ENCODE data around the gene SP6. TPM values are rescaled to one million over a fixed set of nuclear protein-coding genes. Genes with fewer than 3 reads are reported as not detected.

Gene SP6
- total and polyA plus RNA-seq, 2 of the 8 experiments (the other 6 are each of a cell fraction or from before 2014, with no cell fraction given): 1.2 to 1.5 TPM

- Histone ChIP-seq H3K9ac (replicated peaks in 1 of 4; ENCODE audit: extremely low read depth in 1 of 4, low read depth in 3 of 4, low read length in 3 of 4) (no peak overlapping the region), H3K4me2 (ENCODE audit: insufficient read depth in 1 of 2, low read depth in 2 of 2, low read length in 2 of 2) (no peak overlapping the region), H4K8ac (ENCODE audit: extremely low read depth, insufficient read depth, low read length) (peak overlapping the region; percentile 51; the same call in 1 of the 2 replicates), H4K91ac (replicated peaks; ENCODE audit: insufficient read length, low read length) (no peak overlapping the region), H3K18ac (ENCODE audit: extremely low read depth, low read length) (no peak overlapping the region), H2BK5ac (ENCODE audit: low read depth, low read length) (no peak overlapping the region), H3K79me2 (ENCODE audit: control insufficient read depth in 1 of 2, insufficient read depth in 2 of 2, low read length in 2 of 2) (no peaks in the 10 kb centered on the region), H3K4ac (replicated peaks; ENCODE audit: insufficient read length, low read depth, low read length) (no peak overlapping the region), H2AFZ (ENCODE audit: low read length) (no peak overlapping the region), H3K9me3 (ENCODE audit: insufficient read depth in 2 of 2, low read depth in 1 of 2, low read length in 1 of 2) (no peaks in the 10 kb centered on the region), H2BK120ac (replicated peaks; ENCODE audit: low read depth, low read length) (no peak overlapping the region), H3K27ac (ENCODE audit: low read depth, low read length) (no peak overlapping the region), H4K20me1 (replicated peaks in 1 of 2; ENCODE audit: control insufficient read depth in 1 of 2, insufficient read depth in 2 of 2, low read length in 2 of 2) (peaks cover 0 to 2% of the 10 kb centered on the region in 2 experiments), H3K36me3 (ENCODE audit: control insufficient read depth in 2 of 4, insufficient read depth in 4 of 4, low read length in 3 of 4) (peaks cover 0 to 9% (median 1%) of the 10 kb centered on the region in 4 experiments; a peak in 4 of 8 replicates), H3K4me1 (replicated peaks in 1 of 4; ENCODE audit: control insufficient read depth in 3 of 4, insufficient read depth in 4 of 4, low read length in 3 of 4) (peaks cover 0 to 17% (median 6%) of the 10 kb centered on the region in 4 experiments; a peak in 5 of 7 replicates), H2BK20ac (ENCODE audit: low read length) (no peak overlapping the region), H3K27me3 (replicated peaks in 1 of 4; ENCODE audit: control insufficient read depth in 3 of 4, extremely low read depth in 1 of 4, insufficient read depth in 3 of 4, low read length in 3 of 4) (no peaks in the 10 kb centered on the region; a peak in 1 of 7 replicates), H3K79me1 (ENCODE audit: low read depth, low read length) (no peaks in the 10 kb centered on the region), H2BK12ac (ENCODE audit: low read depth, low read length) (no peak overlapping the region), H3K23me2 (ENCODE audit: low read depth, low read length) (peaks cover 2% of the 10 kb centered on the region; the same call in 1 of the 2 replicates), H3K56ac (replicated peaks; ENCODE audit: insufficient read length, low read depth, low read length) (no peak overlapping the region), H3K14ac (ENCODE audit: insufficient read length) (no peak overlapping the region), H2AK5ac (ENCODE audit: low read depth, low read length) (no peak overlapping the region), H2BK15ac (ENCODE audit: low read length) (no peak overlapping the region), H3K23ac (ENCODE audit: insufficient read length) (no peak overlapping the region), H4K5ac (ENCODE audit: insufficient read length, low read depth, low read length) (no peak overlapping the region), H3K4me3 (ENCODE audit: extremely low read depth in 1 of 4, insufficient read depth in 2 of 4, low read depth in 3 of 4, low read length in 4 of 4) (no peak overlapping the region)
- POLR2A ChIA-PET (ENCODE audit: partially characterized antibody): interaction anchor here (0.6 kb wide), 1 partner anchor 52 kb away, joined by 3 read pairs; no protein-coding TSS in a partner anchor
- WGBS, 2 experiments (ENCODE audit: extremely low coverage in 1 of 2, insufficient coverage in 1 of 2, insufficient read length in 1 of 2, insufficient replicate concordance in 2 of 2, low coverage in 1 of 2, low lambda C conversion rate in 2 of 2, missing lambda C conversion rate in 1 of 2): 94% methylated on average over 13 of the region's 13 CpGs; no CpG with 5 or more reads in 1 of the 2 experiments
- TF ChIP-seq CBX5 (IDR thresholded peaks at IDR 0.05; ENCODE audit: low read depth, low read length): no peak
- TF ChIP-seq SP1 (IDR thresholded peaks at IDR 0.05; ENCODE audit: low read depth, low read length): no peak
- no peak for TF ChIP-seq TEAD4 (IDR thresholded peaks at IDR 0.05; ENCODE audit: low read depth, low read length)
- TF ChIP-seq MAX (IDR thresholded peaks at IDR 0.05): no peak
- TF ChIP-seq CBX8 (IDR thresholded peaks at IDR 0.05; ENCODE audit: borderline replicate concordance, low read depth, low read length): no peak
- TF ChIP-seq RAD21 (IDR thresholded peaks at IDR 0.05 in 1 of 2, conservative IDR thresholded peaks at IDR 0.05 in 1 of 2; ENCODE audit: low read depth in 2 of 2, low read length in 2 of 2): no peak
- TF ChIP-seq TCF12 (IDR thresholded peaks at IDR 0.05; ENCODE audit: low read depth, low read length): no peak
- TF ChIP-seq SIRT6 (IDR thresholded peaks at IDR 0.05; ENCODE audit: low read length): no peak
- TF ChIP-seq ZNF274 (IDR thresholded peaks at IDR 0.05; ENCODE audit: borderline replicate concordance, extremely low read depth, low read length): no peak
- TF ChIP-seq SP4 (IDR thresholded peaks at IDR 0.05; ENCODE audit: low read length): no peak
- FAIRE-seq: no peak
- CTCF ChIA-PET (ENCODE audit: partially characterized antibody): interaction anchor here (1.0 to 33.0 kb wide), 4 partner anchors 8 to 110 kb away, joined by 3 to 1206 read pairs (median 310); partner anchors contain the start of genes PNPO, PRR15L, SP2 and SP6
- DNase-seq (ENCODE audit: low read depth in 1 of 2, low spot score in 2 of 2): no peak
Measured at GRCh38 chr17:47838636-47839035, 12.3 kb downstream of the SP6 start.

All from H1 (cell line).